Activated naive CD8-positive, alpha-beta T cell treated with anti-CD3 and anti-CD28 coated beads, Interleukin-2, amount 10 ng/mL, durations not matched to agents 7 days and 5 days (primary cell): ENCODE results near the gene CARD14. TPM values are rescaled to one million over a fixed set of nuclear protein-coding genes. Genes with fewer than 3 reads are reported as not detected.

Experiments used
- ATAC-seq: fragments of 150-1000 bp; cut with Tn5 transposase; one replicate; pipeline ENCODE4 v1.10.0; 2021; ENCODE audit warnings: low read depth, moderate library complexity
- POLR2A ChIA-PET: fragments of 350-600 bp; sonication (Branson Sonifier 250); formaldehyde crosslinking; loops from one replicate; lab custom pipeline; 2021; ENCODE audit warnings: antibody characterized with exemption; lab: Charles Lee
- DNase-seq: peaks from one replicate; pipeline ENCODE4 v3.0.0; 2021
- H3K27ac Mint-ChIP-seq: one replicate; pipeline ENCODE4 v1.8.0; 2022; ENCODE audit warnings: mild to moderate bottlenecking, mixed read lengths
- H3K27me3 Mint-ChIP-seq: one replicate; pipeline ENCODE4 v1.8.0; 2022; ENCODE audit warnings: mild to moderate bottlenecking, moderate library complexity, mixed read lengths
- H3K36me3 Mint-ChIP-seq: one replicate; pipeline ENCODE4 v1.8.0; 2021; ENCODE audit warnings: mild to moderate bottlenecking, mixed read lengths
- H3K4me1 Mint-ChIP-seq: one replicate; pipeline ENCODE4 v1.8.0; 2021; ENCODE audit warnings: mixed read lengths
- H3K4me3 Mint-ChIP-seq: one replicate; pipeline ENCODE4 v1.8.0; 2022; ENCODE audit warnings: mild to moderate bottlenecking, moderate library complexity, mixed read lengths
- H3K9me3 Mint-ChIP-seq: one replicate; pipeline ENCODE4 v1.8.0; 2021; ENCODE audit warnings: mixed read lengths
- total RNA-seq, 2 experiments: library from RNA; stranded (reverse); gene quantifications; one replicate each; pipeline ENCODE4 v1.2.3, GENCODE V29; 2021

CARD14 gene
- total RNA-seq, 2 experiments from 2014 or later: not detected

- POLR2A ChIA-PET: no interaction called here
- Mint-ChIP-seq H3K27ac (no peak overlapping the region), H3K4me3 (no peak overlapping the region), H3K27me3 (peaks cover 10% of the 10 kb centered on the region), H3K9me3 (no peaks in the 10 kb centered on the region), H3K36me3 (no peaks in the 10 kb centered on the region), H3K4me1 (peaks cover 13% of the 10 kb centered on the region)
- ATAC-seq (no peak), DNase-seq (no peak)
Observed at GRCh38 chr17:80220736-80221215, 50.9 kb downstream of the CARD14 start.

DNA sequence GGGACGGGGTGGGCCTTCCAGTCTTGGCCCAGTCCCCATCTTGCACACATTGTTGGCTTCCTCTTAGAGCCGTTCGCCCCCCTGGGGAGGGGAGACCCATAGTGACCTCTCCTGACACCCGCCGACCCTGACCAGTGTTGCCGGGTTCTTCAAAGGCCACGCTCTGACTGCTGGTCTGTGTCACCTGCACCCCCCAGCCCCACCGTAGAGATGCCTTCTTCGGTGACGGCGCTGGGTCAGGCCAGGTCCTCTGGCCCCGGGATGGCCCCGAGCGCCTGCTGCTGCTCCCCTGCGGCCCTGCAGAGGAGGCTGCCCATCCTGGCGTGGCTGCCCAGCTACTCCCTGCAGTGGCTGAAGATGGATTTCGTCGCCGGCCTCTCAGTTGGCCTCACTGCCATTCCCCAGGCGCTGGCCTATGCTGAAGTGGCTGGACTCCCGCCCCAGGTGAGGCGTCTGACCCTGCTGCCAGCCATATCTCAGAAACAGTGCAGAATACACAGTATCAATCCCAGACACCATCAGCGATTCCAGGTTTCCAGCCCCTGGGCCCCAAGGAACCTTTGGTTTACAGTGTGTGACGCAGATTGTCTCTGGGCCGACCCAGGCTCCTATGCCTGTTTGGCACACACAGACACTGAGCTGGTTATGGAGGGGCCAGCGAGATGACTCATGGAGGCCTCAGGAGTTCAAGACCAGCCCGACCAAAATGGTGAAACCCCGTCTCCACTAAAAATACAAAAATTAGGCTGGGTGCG lies 51.7 kb downstream of the CARD14 start:
- Mint-ChIP-seq H3K27me3 (peaks cover 10% of the 10 kb centered on the region), H3K9me3 (no peaks in the 10 kb centered on the region), H3K27ac (no peak overlapping the region), H3K4me3 (peak overlapping the region; percentile 53), H3K36me3 (no peaks in the 10 kb centered on the region), H3K4me1 (peaks cover 13% of the 10 kb centered on the region)
- POLR2A ChIA-PET: no interaction called here
- no peak for ATAC-seq
- no peak for DNase-seq

- H3K27ac Mint-ChIP-seq: no peak overlapping the region
- no peak overlapping the region for H3K4me3 Mint-ChIP-seq
- ATAC-seq: no peak
- H3K9me3 Mint-ChIP-seq: no peaks in the 10 kb centered on the region
- POLR2A ChIA-PET: no interaction called here
- no peak for DNase-seq
- H3K27me3 Mint-ChIP-seq: peaks cover 10% of the 10 kb centered on the region
- peaks cover 13% of the 10 kb centered on the region for H3K4me1 Mint-ChIP-seq
- no peaks in the 10 kb centered on the region for H3K36me3 Mint-ChIP-seq
Observed at GRCh38 chr17:80222376-80223141, 52.7 kb downstream of the CARD14 start.

- Mint-ChIP-seq H3K4me3 (no peak overlapping the region), H3K4me1 (peaks cover 13% of the 10 kb centered on the region), H3K27me3 (peaks cover 10% of the 10 kb centered on the region), H3K9me3 (no peaks in the 10 kb centered on the region), H3K27ac (no peak overlapping the region), H3K36me3 (no peaks in the 10 kb centered on the region)
- POLR2A ChIA-PET: no interaction called here
- no peak for DNase-seq
- ATAC-seq: no peak
Observed at GRCh38 chr17:80223142-80223815, 53.4 kb downstream of the CARD14 start.

- DNase-seq (no peak), ATAC-seq (no peak)
- Mint-ChIP-seq H3K36me3 (no peaks in the 10 kb centered on the region), H3K27ac (no peak overlapping the region), H3K9me3 (no peaks in the 10 kb centered on the region), H3K4me1 (peaks cover 8% of the 10 kb centered on the region), H3K27me3 (peaks cover 10% of the 10 kb centered on the region), H3K4me3 (no peak overlapping the region)
- POLR2A ChIA-PET: no interaction called here
Observed at GRCh38 chr17:80223838-80224497, 54.1 kb downstream of the CARD14 start.

GRCh38 chr17:80224683-80225082 lies 54.9 kb downstream of the CARD14 start:
- Mint-ChIP-seq H3K9me3 (no peaks in the 10 kb centered on the region), H3K4me3 (no peak overlapping the region), H3K36me3 (no peaks in the 10 kb centered on the region), H3K27ac (no peak overlapping the region), H3K4me1 (peaks cover 3% of the 10 kb centered on the region), H3K27me3 (peaks cover 10% of the 10 kb centered on the region)
- ATAC-seq: no peak
- POLR2A ChIA-PET: interaction anchor here (0.6 kb wide), 1 partner anchor 20 kb away, joined by 3 read pairs; no protein-coding TSS in a partner anchor
- no peak for DNase-seq

- POLR2A ChIA-PET: interaction anchor here (0.6 kb wide), 1 partner anchor 19 kb away, joined by 3 read pairs; no protein-coding TSS in a partner anchor
- no peaks in the 10 kb centered on the region for H3K9me3 Mint-ChIP-seq
- H3K27ac Mint-ChIP-seq: no peak overlapping the region
- no peaks in the 10 kb centered on the region for H3K4me1 Mint-ChIP-seq
- no peak for DNase-seq
- ATAC-seq: no peak
- H3K4me3 Mint-ChIP-seq: no peak overlapping the region
- H3K36me3 Mint-ChIP-seq: no peaks in the 10 kb centered on the region
- H3K27me3 Mint-ChIP-seq: peaks cover 10% of the 10 kb centered on the region
Observed at GRCh38 chr17:80225230-80225629, 55.4 kb downstream of the CARD14 start.

DNA sequence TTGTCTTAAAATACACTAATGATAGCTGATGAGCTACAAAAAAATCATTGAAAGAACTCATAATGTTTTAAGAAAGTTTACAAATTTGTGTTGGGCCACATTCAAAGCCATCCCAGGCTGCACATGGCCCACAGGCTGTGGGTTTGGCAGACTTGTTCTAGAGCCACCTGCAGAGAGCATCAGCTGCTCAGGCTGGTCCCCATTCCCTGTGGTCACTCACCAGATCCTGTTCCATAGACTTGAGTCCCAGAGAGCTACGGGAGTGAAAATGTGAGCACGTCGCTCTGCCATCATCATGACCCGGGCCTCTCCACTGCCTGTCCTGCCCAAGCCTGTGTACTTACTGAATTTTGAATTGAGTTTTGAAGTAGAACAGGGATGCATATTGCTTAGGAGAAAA lies 57.3 kb downstream of the CARD14 start:
- DNase-seq: no peak
- Mint-ChIP-seq H3K4me3 (no peak overlapping the region), H3K9me3 (peaks cover 4% of the 10 kb centered on the region), H3K27ac (no peak overlapping the region), H3K4me1 (no peaks in the 10 kb centered on the region), H3K27me3 (peaks cover 2% of the 10 kb centered on the region), H3K36me3 (no peaks in the 10 kb centered on the region)
- ATAC-seq: no peak
- POLR2A ChIA-PET: interaction anchor here (1.1 kb wide), 1 partner anchor 20 kb away, joined by 3 read pairs; no protein-coding TSS in a partner anchor

GRCh38 chr17:80227666-80228065 lies 57.8 kb downstream of the CARD14 start:
- DNase-seq: no peak
- H3K27ac Mint-ChIP-seq: no peak overlapping the region
- ATAC-seq: no peak
- H3K36me3 Mint-ChIP-seq: peaks cover 3% of the 10 kb centered on the region
- peaks cover under 1% of the 10 kb centered on the region for H3K27me3 Mint-ChIP-seq
- H3K9me3 Mint-ChIP-seq: peaks cover 8% of the 10 kb centered on the region
- no peak overlapping the region for H3K4me3 Mint-ChIP-seq
- no peaks in the 10 kb centered on the region for H3K4me1 Mint-ChIP-seq
- POLR2A ChIA-PET: interaction anchor here (1.1 kb wide), 1 partner anchor 20 kb away, joined by 3 read pairs; no protein-coding TSS in a partner anchor

DNA sequence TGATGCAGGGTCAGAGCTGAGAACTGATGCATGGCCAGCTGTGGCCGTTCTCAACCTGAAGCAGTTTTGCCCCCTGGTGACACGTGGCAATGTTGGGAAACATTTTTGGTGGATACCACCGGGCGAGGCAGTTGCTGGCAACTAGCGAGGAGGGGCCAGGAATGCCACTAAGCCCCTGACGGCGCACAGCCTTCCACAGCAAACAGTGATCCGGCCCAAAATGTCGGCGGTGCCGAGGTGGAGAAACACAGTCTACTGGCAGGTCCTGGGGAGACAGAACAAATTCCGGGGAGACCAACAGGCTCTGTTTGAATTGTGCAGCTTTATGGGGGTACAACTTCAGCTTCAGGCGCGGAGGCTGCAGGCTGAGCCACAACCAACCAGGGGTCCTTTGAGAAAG lies 58.6 kb downstream of the CARD14 start:
- Mint-ChIP-seq H3K27ac (no peak overlapping the region), H3K27me3 (no peaks in the 10 kb centered on the region), H3K4me3 (no peak overlapping the region), H3K36me3 (peaks cover 6% of the 10 kb centered on the region), H3K9me3 (peaks cover 12% of the 10 kb centered on the region), H3K4me1 (no peaks in the 10 kb centered on the region)
- POLR2A ChIA-PET: no interaction called here
- DNase-seq: no peak
- no peak for ATAC-seq

DNA sequence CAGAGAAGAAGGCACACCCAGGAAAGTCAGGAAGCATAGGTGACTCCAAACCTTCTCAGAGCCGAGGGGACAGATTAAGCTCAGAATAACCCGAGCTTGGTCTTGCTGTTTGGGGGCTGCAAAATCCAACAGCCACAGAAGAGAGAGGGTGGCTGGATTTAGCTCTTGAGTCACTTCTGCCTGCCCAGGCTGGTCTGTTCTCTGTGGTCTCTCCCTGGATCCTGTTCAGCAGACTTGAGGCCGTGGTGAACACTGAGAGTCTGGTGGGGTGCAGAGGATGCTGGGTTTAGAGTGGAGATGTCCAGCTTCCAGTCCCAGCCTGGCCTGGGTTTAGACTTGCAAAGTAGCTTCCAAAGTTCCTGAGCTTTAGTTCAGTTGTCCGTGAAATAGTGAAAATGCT lies 59.2 kb downstream of the CARD14 start:
- H3K4me1 Mint-ChIP-seq: no peaks in the 10 kb centered on the region
- no peak overlapping the region for H3K27ac Mint-ChIP-seq
- H3K9me3 Mint-ChIP-seq: peaks cover 12% of the 10 kb centered on the region
- H3K36me3 Mint-ChIP-seq: peaks cover 7% of the 10 kb centered on the region
- no peak for ATAC-seq
- POLR2A ChIA-PET: no interaction called here
- no peaks in the 10 kb centered on the region for H3K27me3 Mint-ChIP-seq
- no peak for DNase-seq
- H3K4me3 Mint-ChIP-seq: no peak overlapping the region

DNA sequence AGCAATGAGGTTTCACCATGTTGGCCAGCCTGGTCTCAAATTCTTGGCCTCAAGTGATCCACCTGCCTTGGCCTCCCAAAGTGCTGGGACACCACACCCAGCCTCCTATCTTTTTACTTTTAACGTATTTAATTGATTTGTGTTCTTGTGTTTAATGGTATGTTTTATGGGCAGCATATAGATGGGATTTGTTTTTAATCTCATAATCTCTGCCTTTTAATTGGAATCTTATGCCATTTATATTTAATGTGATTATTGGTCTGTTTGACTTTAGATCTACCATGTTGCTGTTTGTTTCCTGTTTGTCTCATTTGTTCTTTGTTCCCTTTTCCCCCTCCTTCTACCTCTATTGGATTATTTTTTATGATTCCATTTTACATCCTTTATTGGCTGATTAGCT lies 62.6 kb downstream of the CARD14 start:
- peaks cover 7% of the 10 kb centered on the region for H3K36me3 Mint-ChIP-seq
- POLR2A ChIA-PET: interaction anchor here (0.6 kb wide), 1 partner anchor 12 kb away, joined by 6 read pairs; no protein-coding TSS in a partner anchor

DNA sequence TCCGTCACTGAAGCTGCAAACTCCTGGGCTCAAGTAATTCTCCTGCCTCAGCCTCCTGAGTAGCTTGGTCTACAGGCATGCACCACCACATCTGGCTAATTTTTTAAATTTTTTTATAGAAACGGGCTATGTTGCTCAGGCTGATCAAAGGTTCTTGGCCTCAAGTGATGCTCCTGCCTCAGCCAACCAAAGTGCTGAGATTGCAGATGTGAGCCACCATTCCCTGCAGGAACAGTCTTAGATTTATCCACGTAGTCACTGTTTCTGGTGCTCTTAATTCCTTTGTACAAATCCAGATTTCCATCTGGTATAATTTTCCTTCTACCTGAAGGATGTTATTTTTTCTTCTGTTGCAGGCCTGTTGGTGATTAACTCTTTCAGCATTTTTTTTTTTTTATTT lies 63.4 kb downstream of the CARD14 start:
- Mint-ChIP-seq H3K4me1 (no peaks in the 10 kb centered on the region), H3K27me3 (no peaks in the 10 kb centered on the region), H3K4me3 (no peak overlapping the region), H3K36me3 (peaks cover 7% of the 10 kb centered on the region), H3K9me3 (peaks cover 14% of the 10 kb centered on the region), H3K27ac (no peak overlapping the region)
- POLR2A ChIA-PET: no interaction called here
- no peak for DNase-seq
- ATAC-seq: no peak

More for the DNA sequence above, 62.6 kb downstream of the CARD14 start:
- Mint-ChIP-seq H3K4me3 (no peak overlapping the region), H3K4me1 (no peaks in the 10 kb centered on the region), H3K9me3 (peaks cover 14% of the 10 kb centered on the region), H3K27ac (no peak overlapping the region), H3K27me3 (no peaks in the 10 kb centered on the region)
- DNase-seq (no peak), ATAC-seq (no peak)
